ENCODE measurements around the gene SLC25A41. TPM values are rescaled to one million over a fixed set of nuclear protein-coding genes. Genes with fewer than 3 reads are reported as not detected.

The SLC25A41 gene
- total RNA-seq, 2 donors from 2014 or later, result 0.18 to 0.57 TPM

DNA sequence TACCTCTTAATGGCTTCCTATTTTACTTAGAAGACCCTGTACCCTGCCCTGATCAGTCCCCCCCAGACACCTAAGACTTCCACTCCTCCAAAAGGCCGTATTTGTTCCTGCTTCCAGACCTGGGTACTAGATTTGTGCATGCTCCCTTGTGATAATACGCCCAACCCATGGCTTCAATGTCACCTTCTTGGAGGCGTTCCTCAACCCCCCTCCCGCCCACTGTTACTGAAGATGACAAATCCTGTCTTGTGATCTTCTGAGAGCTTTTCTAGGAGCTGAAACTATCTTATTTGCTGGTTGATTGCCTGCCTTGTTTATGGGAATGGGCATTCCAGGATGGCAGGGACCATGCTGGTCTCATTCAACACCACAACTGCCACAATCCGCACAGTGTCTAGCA, 16.6 kb upstream of the SLC25A41 start:
- intact Hi-C loops (cut with DNase I), result no loop called here
- Histone ChIP-seq H3K27ac (no peak overlapping the region), H3K27me3 (replicated peaks; ENCODE audit: insufficient read depth) (no peaks in the 10 kb centered on the region), H3K4me1 (replicated peaks) (no peaks in the 10 kb centered on the region), H3K4me3 (no peak overlapping the region), H3K36me3 (peaks cover 0 to 11% of the 10 kb centered on the region in 2 donors), H3K9me3 (no peaks in the 10 kb centered on the region)
- 99% methylated on average over 5 of the region's 5 CpGs for WGBS
- DNase-seq (ENCODE audit: low spot score), result no peak
- TF ChIP-seq POLR2A (IDR thresholded peaks at IDR 0.05) (no peak), POLR2AphosphoS5 (IDR thresholded peaks at IDR 0.05) (no peak)
- TF ChIP-seq, protein P1, sequence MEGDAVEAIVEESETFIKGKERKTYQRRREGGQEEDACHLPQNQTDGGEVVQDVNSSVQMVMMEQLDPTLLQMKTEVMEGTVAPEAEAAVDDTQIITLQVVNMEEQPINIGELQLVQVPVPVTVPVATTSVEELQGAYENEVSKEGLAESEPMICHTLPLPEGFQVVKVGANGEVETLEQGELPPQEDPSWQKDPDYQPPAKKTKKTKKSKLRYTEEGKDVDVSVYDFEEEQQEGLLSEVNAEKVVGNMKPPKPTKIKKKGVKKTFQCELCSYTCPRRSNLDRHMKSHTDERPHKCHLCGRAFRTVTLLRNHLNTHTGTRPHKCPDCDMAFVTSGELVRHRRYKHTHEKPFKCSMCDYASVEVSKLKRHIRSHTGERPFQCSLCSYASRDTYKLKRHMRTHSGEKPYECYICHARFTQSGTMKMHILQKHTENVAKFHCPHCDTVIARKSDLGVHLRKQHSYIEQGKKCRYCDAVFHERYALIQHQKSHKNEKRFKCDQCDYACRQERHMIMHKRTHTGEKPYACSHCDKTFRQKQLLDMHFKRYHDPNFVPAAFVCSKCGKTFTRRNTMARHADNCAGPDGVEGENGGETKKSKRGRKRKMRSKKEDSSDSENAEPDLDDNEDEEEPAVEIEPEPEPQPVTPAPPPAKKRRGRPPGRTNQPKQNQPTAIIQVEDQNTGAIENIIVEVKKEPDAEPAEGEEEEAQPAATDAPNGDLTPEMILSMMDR (IDR thresholded peaks at IDR 0.05), result no peak

DNA sequence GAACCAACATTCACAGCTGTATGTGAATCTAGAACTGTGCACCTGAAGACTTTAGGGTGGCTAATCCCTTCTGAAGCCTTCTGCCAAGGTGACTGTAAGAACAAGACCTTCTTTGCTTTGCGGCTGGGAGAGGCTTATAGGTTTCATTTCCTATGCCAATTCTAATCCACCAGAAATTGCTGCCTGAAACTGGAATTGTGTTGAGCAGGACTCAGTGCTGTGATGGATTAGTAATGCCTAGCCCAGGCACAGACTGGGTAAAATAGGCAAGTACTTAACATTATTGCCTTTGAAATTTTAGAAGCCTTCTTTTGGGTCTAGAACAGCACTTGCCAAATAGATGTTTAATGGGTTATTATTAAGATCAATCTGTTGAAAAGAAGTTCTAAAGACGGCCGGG, 14.5 kb upstream of the SLC25A41 start:
- intact Hi-C loops (cut with DNase I), result no loop called here
- Histone ChIP-seq H3K4me3 (no peak overlapping the region), H3K27me3 (replicated peaks; ENCODE audit: insufficient read depth) (no peaks in the 10 kb centered on the region), H3K4me1 (replicated peaks) (no peaks in the 10 kb centered on the region), H3K9me3 (no peaks in the 10 kb centered on the region), H3K27ac (no peak overlapping the region), H3K36me3 (no peaks in the 10 kb centered on the region)
- DNase-seq (ENCODE audit: low spot score), result no peak
- 81% methylated on average over 3 of the region's 3 CpGs for WGBS
- TF ChIP-seq POLR2AphosphoS5 (IDR thresholded peaks at IDR 0.05) (no peak), POLR2A (IDR thresholded peaks at IDR 0.05) (no peak)
- TF ChIP-seq, protein P1 (IDR thresholded peaks at IDR 0.05), result no peak

DNA sequence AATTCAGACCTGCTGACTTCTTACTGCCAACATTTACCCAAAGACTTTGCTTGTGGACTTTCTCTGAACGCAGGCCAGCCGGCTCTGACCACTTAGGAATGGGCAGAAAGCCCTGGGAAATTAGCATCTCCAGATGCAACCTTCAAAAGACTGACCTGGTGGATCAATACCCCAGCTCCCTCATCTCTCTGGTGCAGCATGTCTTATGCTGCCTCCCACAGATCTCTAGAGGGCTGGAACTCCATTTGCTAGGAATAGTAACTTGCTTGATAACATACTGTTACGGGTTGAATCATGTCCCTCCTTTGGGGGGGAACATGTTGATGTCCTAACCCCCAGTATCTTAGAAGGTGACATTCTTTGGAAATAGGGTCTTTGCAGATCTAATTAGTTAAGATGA, 12.9 kb upstream of the SLC25A41 start:
- 96% methylated on average over 3 of the region's 3 CpGs for WGBS
- Histone ChIP-seq H3K36me3 (no peaks in the 10 kb centered on the region), H3K27me3 (replicated peaks; ENCODE audit: insufficient read depth) (no peaks in the 10 kb centered on the region), H3K27ac (no peak overlapping the region), H3K4me3 (no peak overlapping the region), H3K4me1 (replicated peaks) (no peaks in the 10 kb centered on the region), H3K9me3 (no peaks in the 10 kb centered on the region)
- TF ChIP-seq POLR2A (IDR thresholded peaks at IDR 0.05) (no peak), POLR2AphosphoS5 (IDR thresholded peaks at IDR 0.05) (no peak)
- TF ChIP-seq, protein P1 (IDR thresholded peaks at IDR 0.05), result no peak
- no peak for DNase-seq (ENCODE audit: low spot score)
- intact Hi-C loops (cut with DNase I), result no loop called here

DNA sequence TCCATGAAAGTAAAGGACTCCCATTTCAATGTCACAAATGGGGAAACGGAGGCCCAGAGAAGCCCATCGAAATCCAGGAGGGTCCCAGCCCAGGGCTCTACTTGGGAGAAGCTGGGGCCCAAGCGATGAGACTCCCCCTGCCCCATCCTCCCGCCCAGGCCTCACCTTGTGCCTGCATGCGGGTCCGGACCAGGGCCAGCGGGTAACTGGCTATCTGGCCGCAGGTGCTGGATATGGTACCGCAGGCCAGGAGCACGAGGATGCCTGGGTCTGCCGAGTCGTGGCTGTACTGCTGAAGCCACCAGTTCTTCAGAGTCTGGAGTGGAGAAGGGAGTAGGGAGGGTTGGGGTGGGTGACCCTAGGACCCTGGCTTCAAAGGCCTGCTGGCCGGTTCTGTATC, 10.4 kb upstream of the SLC25A41 start:
- Histone ChIP-seq H3K4me3 (no peak overlapping the region), H3K36me3 (no peaks in the 10 kb centered on the region), H3K27me3 (replicated peaks; ENCODE audit: insufficient read depth) (no peaks in the 10 kb centered on the region), H3K9me3 (no peaks in the 10 kb centered on the region), H3K4me1 (replicated peaks) (no peaks in the 10 kb centered on the region), H3K27ac (no peak overlapping the region)
- WGBS, result 97% methylated on average over 13 of the region's 13 CpGs
- intact Hi-C loops (cut with DNase I), result no loop called here
- no peak for TF ChIP-seq POLR2AphosphoS5 (IDR thresholded peaks at IDR 0.05)
- no peak for TF ChIP-seq POLR2A (IDR thresholded peaks at IDR 0.05)
- TF ChIP-seq, protein P1 (IDR thresholded peaks at IDR 0.05), result no peak
- no peak for DNase-seq (ENCODE audit: low spot score)

DNA sequence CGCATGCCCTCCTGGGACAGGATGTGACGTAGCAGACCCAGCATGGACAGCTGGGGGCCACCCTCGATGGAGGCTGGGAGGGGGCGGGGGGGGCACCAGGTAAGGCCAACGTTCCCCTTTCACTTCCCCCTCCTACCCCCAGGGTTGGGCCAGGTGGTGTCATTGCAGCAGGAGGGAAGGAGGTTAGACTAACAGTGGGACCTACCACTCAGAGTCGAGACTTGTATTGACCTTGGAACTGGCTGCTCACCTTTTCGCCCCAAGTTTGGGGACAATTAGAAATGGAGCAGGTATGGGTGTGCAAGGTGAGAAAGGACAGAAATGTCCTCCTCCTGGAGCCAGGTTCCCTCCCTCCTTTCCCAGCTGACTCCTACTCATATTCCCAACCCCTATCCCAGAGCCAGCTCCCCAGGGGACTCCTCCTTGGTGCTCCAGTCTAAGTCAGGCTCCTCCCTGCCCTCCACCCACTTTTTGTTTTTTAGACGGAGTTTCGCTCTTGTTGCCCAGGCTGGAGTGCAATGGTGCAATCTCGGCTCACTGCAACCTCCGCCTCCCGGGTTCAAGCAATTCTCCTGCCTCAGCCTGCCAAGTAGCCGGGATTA, 8.6 kb upstream of the SLC25A41 start:
- 84% methylated on average over 11 of the region's 13 CpGs for WGBS
- Histone ChIP-seq H3K27ac (no peak overlapping the region), H3K27me3 (replicated peaks; ENCODE audit: insufficient read depth) (no peaks in the 10 kb centered on the region), H3K9me3 (no peaks in the 10 kb centered on the region), H3K4me1 (replicated peaks) (no peaks in the 10 kb centered on the region), H3K36me3 (no peaks in the 10 kb centered on the region), H3K4me3 (no peak overlapping the region)
- intact Hi-C loops (cut with DNase I), result no loop called here
- TF ChIP-seq POLR2A (IDR thresholded peaks at IDR 0.05), result no peak
- TF ChIP-seq, protein P1 (IDR thresholded peaks at IDR 0.05), result no peak
- TF ChIP-seq POLR2AphosphoS5 (IDR thresholded peaks at IDR 0.05), result no peak
- no peak for DNase-seq (ENCODE audit: low spot score)

Measured in prostate gland (tissue), 2 donors.